DOHH2 (cell line): ENCODE data around the gene SRGAP2C.

Source experiments
- H3F3A ChIP-seq: fragments of 200-600 bp; sonication (generic), shearing (Covaris generic); 2 replicates; pipeline ENCODE4 v1.6.0; 2016; ENCODE audit warnings: antibody characterized with exemption, mild to moderate bottlenecking; ENCODE audit not compliant: control insufficient read depth, insufficient read depth
- H3K27ac ChIP-seq: fragments of 200-600 bp; sonication (generic); 2 replicates; pipeline ENCODE4 v1.5.1; 2014; ENCODE audit warnings: low read depth, mild to moderate bottlenecking, low read length, moderate library complexity
- H3K27me3 ChIP-seq: fragments of 200-600 bp; sonication (generic); 2 replicates; pipeline ENCODE4 v1.6.1; 2014; ENCODE audit warnings: mild to moderate bottlenecking, low read length, mixed read lengths; ENCODE audit not compliant: control insufficient read depth
- H3K36me3 ChIP-seq: fragments of 200-600 bp; sonication (generic); 2 replicates; pipeline ENCODE4 v1.6.1; 2014; ENCODE audit warnings: mild to moderate bottlenecking, low read length, moderate library complexity, mixed read lengths; ENCODE audit not compliant: control insufficient read depth
- H3K4me1 ChIP-seq: fragments of 200-600 bp; sonication (generic); 2 replicates; pipeline ENCODE4 v1.6.1; 2014; ENCODE audit warnings: mild to moderate bottlenecking, low read length, mixed read lengths; ENCODE audit not compliant: control insufficient read depth
- H3K4me2 ChIP-seq: fragments of 200-600 bp; sonication (generic); 2 replicates; pipeline ENCODE4 v1.6.0; 2014; ENCODE audit warnings: mild to moderate bottlenecking, low read length, moderate library complexity
- H3K4me3 ChIP-seq: fragments of 200-600 bp; sonication (generic); 2 replicates; pipeline ENCODE4 v1.5.1; 2014; ENCODE audit warnings: mild to moderate bottlenecking, low read length, mixed read lengths
- H3K79me2 ChIP-seq: fragments of 200-600 bp; sonication (generic); 2 replicates; pipeline ENCODE4 v1.6.1; 2014; ENCODE audit warnings: mild to moderate bottlenecking, low read length, mixed read lengths; ENCODE audit not compliant: control insufficient read depth
- H3K9me2 ChIP-seq: fragments of 200-600 bp; sonication (generic); replicated peaks from 2 replicates; pipeline ENCODE4 v1.6.1; 2014; ENCODE audit warnings: mild to moderate bottlenecking, low read length, mixed read lengths; ENCODE audit not compliant: control insufficient read depth
- H3K9me3 ChIP-seq: fragments of 200-600 bp; sonication (generic); 2 replicates; pipeline ENCODE4 v1.6.1; 2014; ENCODE audit warnings: antibody characterized with exemption, low read length, mixed read lengths; ENCODE audit not compliant: control insufficient read depth, insufficient read depth
- H4K20me1 ChIP-seq: fragments of 200-600 bp; sonication (generic); 2 replicates; pipeline ENCODE4 v1.6.0; 2014; ENCODE audit warnings: low read depth, mild to moderate bottlenecking, antibody characterized with exemption, low read length, moderate library complexity; ENCODE audit not compliant: control insufficient read depth, insufficient read depth
- CTCF ChIP-seq: fragments of 200-600 bp; sonication (generic); IDR thresholded peaks from one replicate; pipeline ENCODE4 v1.5.1; 2014; ENCODE audit warnings: antibody characterized with exemption, mild to moderate bottlenecking, low read depth, low read length; ENCODE audit not compliant: poor library complexity, severe bottlenecking
- EZH2phosphoT487 ChIP-seq: fragments of 200-600 bp; sonication (generic); IDR thresholded peaks from 2 replicates; pipeline ENCODE4 v1.6.1; 2017; ENCODE audit warnings: borderline replicate concordance, mild to moderate bottlenecking, antibody characterized with exemption, low read length, moderate library complexity, mixed read lengths

The SRGAP2C gene

GRCh38 chr1:121440993-121441392 is 256.2 kb downstream of the SRGAP2C start:
- no peaks in the 10 kb centered on the region for H3K79me2 ChIP-seq
- H3K9me3 ChIP-seq: no peaks in the 10 kb centered on the region
- no peak overlapping the region for H3K27ac ChIP-seq
- H3K4me2 ChIP-seq: no peak overlapping the region
- H3K4me3 ChIP-seq: no peak overlapping the region
- TF ChIP-seq CTCF: no peak
- TF ChIP-seq EZH2phosphoT487: no peak
- no peaks in the 10 kb centered on the region for H3F3A ChIP-seq
- H3K36me3 ChIP-seq: peaks cover 4% of the 10 kb centered on the region; the same call in 1 of the 2 replicates
- peaks cover 19% of the 10 kb centered on the region for H3K4me1 ChIP-seq
- no peaks in the 10 kb centered on the region for H3K27me3 ChIP-seq
- H4K20me1 ChIP-seq: no peaks in the 10 kb centered on the region
- H3K9me2 ChIP-seq: no peaks in the 10 kb centered on the region
